Pancreas (tissue), 10 donors: ENCODE results near the gene GSG1L. TPM values are rescaled to one million over a fixed set of nuclear protein-coding genes. Genes with fewer than 3 reads are reported as not detected.

ENCODE experiments used
- ATAC-seq, 4 donors: fragments of 200-7000 bp; cut with Tn5 transposase; one replicate each; pipeline versions ENCODE4 v1.8.0 to v1.9.1; 2020; ENCODE audit warnings: mild to moderate bottlenecking in 4 of 4, moderate library complexity in 4 of 4
- DNase-seq, 6 donors: peaks; one replicate each; pipeline ENCODE4 v3.0.0-alpha.2; 2020
- FAIRE-seq: peaks from 2 replicates; lab custom pipeline; 2012; peaks lifted over from hg19 to GRCh38; lab: Jason Lieb, UNC
- H3K27ac ChIP-seq, 4 donors: fragments of 200-600 bp; sonication (generic); 1 replicate in 3 of 4; 2 replicates in 1 of 4; pipeline versions ENCODE4 v1.5.0 to v1.8.0; 2020
- H3K27me3 ChIP-seq, 4 donors: fragments of 200-600 bp; one replicate each; pipeline ENCODE4 v1.8.0; 2021
- H3K36me3 ChIP-seq, 3 donors: fragments of 200-600 bp; sonication (generic) in 1 of 3; one replicate each; pipeline versions ENCODE4 v1.5.0 to v1.8.0; 2020 to 2021
- H3K4me1 ChIP-seq, 3 donors: fragments of 200-600 bp; one replicate each; pipeline ENCODE4 v1.8.0; 2021
- H3K4me3 ChIP-seq, 4 donors: fragments of 200-600 bp; sonication (generic) in 2 of 4; one replicate each; pipeline versions ENCODE4 v1.5.0 to v1.8.0; 2020 to 2021
- H3K9me3 ChIP-seq, 4 donors: fragments of 200-600 bp; one replicate each; pipeline ENCODE4 v1.8.0; 2021
- WGBS, 2 donors: extraction: QIAGEN DNeasy Blood & Tissue Kit; methylation state at CpG; one replicate each; pipeline ENCODE4 v1.1.7; 2013; 5-methylcytosine and 5-hydroxymethylcytosine counted together
- intact Hi-C, 3 donors: fragments of 100-400 bp; cut with DNase I; formaldehyde crosslinking; loops; one replicate each; pipeline versions ENCODE4 v1.11.1 to v1.14.2; 2022
- polyA plus RNA-seq, 2 donors: library from polyadenylated mRNA; stranded (reverse); fragments of 200-250 nt; gene quantifications; one replicate each; pipeline ENCODE4 v1.2.3, GENCODE V29; 2013
- total RNA-seq, 6 donors: library from RNA; stranded (reverse); fragmentation: NEBNext Ultra II Directional in 4 of 6; extraction: Animal tissue kit (Norgen Biotek cat#: 25700) in 4 of 6; gene quantifications; one replicate each; pipeline versions ENCODE4 v1.2.1 to v1.2.4, GENCODE V29; 2021 to 2023
- TF ChIP-seq, protein P1 (sequence below), 4 donors: fragments of 200-600 bp; sonication (generic) in 3 of 4; IDR thresholded peaks; one replicate each; pipeline versions ENCODE4 v1.5.0 to v1.8.0; 2021; ENCODE audit warnings: antibody characterized with exemption in 4 of 4
- donor health status: healthy with polysubstance abuse.
- donor health status: DM: no; HTN: no; CAD: no; lungs with moderate emphysema.
- donor health status: DM: no; HTN: no; CAD: no.
- donor health status: control.
- donor health status: control.
- donor health status: Bipolar disorder and iron deficiency.
- donor health status: DM: yes; HTN: yes; CAD: no.
- donor health status: DM: no; HTN: no; CAD: no.
- donor health status: DM: no; HTN: no; CAD: no.
- donor health status: DM: yes; HTN: yes; CAD: no.

GSG1L gene
- total and polyA plus RNA-seq, 8 donors, result 0.02 to 0.12 TPM; not detected in 6

GRCh38 chr16:27974896-27975540 is 88.5 kb downstream of the GSG1L start:
- no peak for DNase-seq
- intact Hi-C loops, result no loop called here
- 46 to 65% methylated on average over 11 of the region's 11 CpGs for WGBS, 2 donors

DNA sequence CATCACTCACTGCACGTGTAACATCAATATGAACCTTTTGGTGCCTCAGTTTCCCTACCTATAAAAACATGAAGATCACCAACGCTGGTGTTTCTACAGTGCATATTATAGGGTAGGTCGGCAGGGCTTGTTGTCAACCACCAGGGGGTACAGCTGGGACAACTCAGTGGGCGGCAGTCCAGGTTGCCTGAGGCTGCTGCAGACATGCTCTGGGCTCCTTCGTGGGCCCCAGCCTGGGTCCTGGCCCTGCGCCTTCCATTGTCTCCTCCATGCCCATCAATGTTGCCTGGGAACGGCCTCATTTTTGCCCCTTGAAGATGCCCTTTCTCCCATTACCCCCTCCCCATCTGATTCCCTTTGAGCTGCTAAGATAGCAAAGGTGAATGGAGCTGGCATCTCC is 89.8 kb downstream of the GSG1L start:
- intact Hi-C loops, result no loop called here
- Histone ChIP-seq H3K27me3 (no peaks in the 10 kb centered on the region), H3K4me1 (no peaks in the 10 kb centered on the region), H3K4me3 (no peak overlapping the region), H3K27ac (no peak overlapping the region), H3K36me3 (no peaks in the 10 kb centered on the region), H3K9me3 (no peaks in the 10 kb centered on the region)
- 33 to 55% methylated on average over 7 of the region's 7 CpGs for WGBS, 2 donors
- FAIRE-seq (no peak), ATAC-seq (no peak), DNase-seq (no peak)
- TF ChIP-seq, protein P1, sequence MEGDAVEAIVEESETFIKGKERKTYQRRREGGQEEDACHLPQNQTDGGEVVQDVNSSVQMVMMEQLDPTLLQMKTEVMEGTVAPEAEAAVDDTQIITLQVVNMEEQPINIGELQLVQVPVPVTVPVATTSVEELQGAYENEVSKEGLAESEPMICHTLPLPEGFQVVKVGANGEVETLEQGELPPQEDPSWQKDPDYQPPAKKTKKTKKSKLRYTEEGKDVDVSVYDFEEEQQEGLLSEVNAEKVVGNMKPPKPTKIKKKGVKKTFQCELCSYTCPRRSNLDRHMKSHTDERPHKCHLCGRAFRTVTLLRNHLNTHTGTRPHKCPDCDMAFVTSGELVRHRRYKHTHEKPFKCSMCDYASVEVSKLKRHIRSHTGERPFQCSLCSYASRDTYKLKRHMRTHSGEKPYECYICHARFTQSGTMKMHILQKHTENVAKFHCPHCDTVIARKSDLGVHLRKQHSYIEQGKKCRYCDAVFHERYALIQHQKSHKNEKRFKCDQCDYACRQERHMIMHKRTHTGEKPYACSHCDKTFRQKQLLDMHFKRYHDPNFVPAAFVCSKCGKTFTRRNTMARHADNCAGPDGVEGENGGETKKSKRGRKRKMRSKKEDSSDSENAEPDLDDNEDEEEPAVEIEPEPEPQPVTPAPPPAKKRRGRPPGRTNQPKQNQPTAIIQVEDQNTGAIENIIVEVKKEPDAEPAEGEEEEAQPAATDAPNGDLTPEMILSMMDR (IDR thresholded peaks at IDR 0.05), result no peak

More at GRCh38 chr16:27974896-27975540, 88.5 kb downstream of the GSG1L start:
- Histone ChIP-seq H3K4me1 (no peaks in the 10 kb centered on the region), H3K27ac (no peak overlapping the region), H3K4me3 (no peak overlapping the region), H3K9me3 (no peaks in the 10 kb centered on the region), H3K27me3 (no peaks in the 10 kb centered on the region), H3K36me3 (no peaks in the 10 kb centered on the region)
- FAIRE-seq (no peak), ATAC-seq (no peak)
- TF ChIP-seq, protein P1 (IDR thresholded peaks at IDR 0.05), result no peak

GRCh38 chr16:27972500-27972899 is 91.0 kb downstream of the GSG1L start:
- Histone ChIP-seq H3K4me1 (no peaks in the 10 kb centered on the region), H3K27ac (no peak overlapping the region), H3K9me3 (no peaks in the 10 kb centered on the region), H3K27me3 (no peaks in the 10 kb centered on the region), H3K36me3 (no peaks in the 10 kb centered on the region), H3K4me3 (no peak overlapping the region)
- peak in 1 of 4 donors; percentile 35 for ATAC-seq
- no peak for DNase-seq
- TF ChIP-seq, protein P1 (IDR thresholded peaks at IDR 0.05), result peak in 1 of 4 donors; percentile 11
- intact Hi-C loops, result no loop called here
- WGBS, 2 donors, result 2% methylated on average over 4 of the region's 4 CpGs
- FAIRE-seq, result no peak

DNA sequence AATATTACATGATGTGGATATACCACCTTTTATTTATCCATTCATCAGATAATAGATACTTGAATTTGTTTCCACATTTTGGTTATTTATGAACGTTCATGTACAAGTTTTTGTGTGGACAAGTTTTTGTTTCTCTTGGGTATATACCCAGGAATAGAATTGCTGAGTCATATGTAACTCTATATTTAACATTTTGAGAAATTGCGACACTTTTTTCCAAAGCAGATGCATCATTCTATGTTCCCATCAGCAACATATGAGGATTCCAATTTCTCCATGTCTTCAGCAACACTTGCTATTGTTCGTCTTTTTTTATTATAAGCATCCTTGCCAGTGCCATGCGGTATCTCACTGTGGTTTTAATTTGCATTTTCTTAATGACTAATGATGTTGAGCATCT is 93.9 kb downstream of the GSG1L start:
- no peak for DNase-seq
- 59 to 69% methylated on average over 4 of the region's 4 CpGs for WGBS, 2 donors
- H3K36me3 ChIP-seq, result no peaks in the 10 kb centered on the region
- no peak overlapping the region for H3K27ac ChIP-seq
- H3K9me3 ChIP-seq, result no peaks in the 10 kb centered on the region
- no peaks in the 10 kb centered on the region for H3K4me1 ChIP-seq
- H3K4me3 ChIP-seq, result no peak overlapping the region
- TF ChIP-seq, protein P1 (IDR thresholded peaks at IDR 0.05), result no peak
- no peak for ATAC-seq
- H3K27me3 ChIP-seq, result no peaks in the 10 kb centered on the region
- intact Hi-C loops, result no loop called here
- no peak for FAIRE-seq

- H3K4me1 ChIP-seq, result no peaks in the 10 kb centered on the region
- no peaks in the 10 kb centered on the region for H3K9me3 ChIP-seq
- ATAC-seq (no peak), FAIRE-seq (no peak), DNase-seq (no peak)
- TF ChIP-seq, protein P1 (IDR thresholded peaks at IDR 0.05), result no peak
- H3K4me3 ChIP-seq, result no peak overlapping the region
- 69 to 70% methylated on average over 5 of the region's 5 CpGs for WGBS, 2 donors
- H3K27ac ChIP-seq, result no peak overlapping the region
- intact Hi-C loops, result no loop called here
- H3K27me3 ChIP-seq, result no peaks in the 10 kb centered on the region
- no peaks in the 10 kb centered on the region for H3K36me3 ChIP-seq
Observed at GRCh38 chr16:27967169-27967568, 96.3 kb downstream of the GSG1L start.
